Liver (tissue), 9 donors: Measurements from ENCODE around the gene CASTOR1. TPM values are rescaled to one million over a fixed set of nuclear protein-coding genes. Genes with fewer than 3 reads are reported as not detected.

ENCODE experiments used
- DNase-seq: peaks from one replicate; pipeline ENCODE4 v3.0.0-alpha.2; 2017; ENCODE audit warnings: low spot score
- H3K27ac ChIP-seq, 2 donors: one replicate each; pipeline ENCODE4 v1.7.0; 2013; ENCODE audit warnings: inconsistent platforms in 2 of 2, low read length in 2 of 2, control low read depth in 1 of 2, low read depth in 1 of 2, mild to moderate bottlenecking in 1 of 2
- H3K27me3 ChIP-seq, 4 donors: one replicate each; pipeline versions ENCODE4 v1.6.1 to v1.7.0; 2013; ENCODE audit warnings: low read length in 3 of 4, inconsistent platforms in 1 of 4, mild to moderate bottlenecking in 1 of 4, moderate library complexity in 1 of 4; ENCODE audit not compliant: control insufficient read depth in 4 of 4, insufficient read depth in 4 of 4
- H3K36me3 ChIP-seq, 4 donors: one replicate each; pipeline versions ENCODE4 v1.6.1 to v1.7.0; 2013; ENCODE audit warnings: low read length in 3 of 4, mild to moderate bottlenecking in 3 of 4, low read depth in 1 of 4, moderate library complexity in 1 of 4; ENCODE audit not compliant: control insufficient read depth in 4 of 4, insufficient read depth in 3 of 4
- H3K4me1 ChIP-seq, 4 donors: one replicate each; pipeline versions ENCODE4 v1.6.1 to v1.7.0; 2013; ENCODE audit warnings: low read length in 3 of 4, mild to moderate bottlenecking in 3 of 4, moderate library complexity in 1 of 4; ENCODE audit not compliant: control insufficient read depth in 4 of 4, insufficient read depth in 4 of 4
- H3K4me3 ChIP-seq, 3 donors: one replicate each; pipeline versions ENCODE4 v1.6.1 to v1.7.0; 2013; ENCODE audit warnings: low read length in 3 of 3, control low read depth in 1 of 3, low read depth in 1 of 3, mild to moderate bottlenecking in 1 of 3
- H3K9ac ChIP-seq, 2 donors: one replicate each; pipeline ENCODE4 v1.7.0; 2013; ENCODE audit warnings: low read length in 2 of 2, mild to moderate bottlenecking in 2 of 2, moderate library complexity in 2 of 2, control low read depth in 1 of 2, low read depth in 1 of 2
- H3K9me3 ChIP-seq, 4 donors: one replicate each; pipeline versions ENCODE4 v1.6.1 to v1.7.0; 2013; ENCODE audit warnings: low read length in 3 of 4; ENCODE audit not compliant: control insufficient read depth in 4 of 4
- EGR1 ChIP-seq, 2 donors: IDR thresholded peaks; 2 replicates each; pipeline ENCODE4 v1.6.1; 2016 to 2018; ENCODE audit warnings: antibody characterized with exemption in 2 of 2, low read depth in 2 of 2
- FOXA1 ChIP-seq: IDR thresholded peaks from 2 replicates; pipeline ENCODE4 v1.6.1; 2016; ENCODE audit warnings: antibody characterized with exemption
- GABPA ChIP-seq, 2 donors: IDR thresholded peaks in 1 of 2; conservative IDR thresholded peaks in 1 of 2; 2 replicates each; pipeline ENCODE4 v1.6.1; 2016; ENCODE audit warnings: antibody characterized with exemption in 2 of 2, mild to moderate bottlenecking in 1 of 2, moderate library complexity in 1 of 2
- HNF4G ChIP-seq: IDR thresholded peaks from 2 replicates; pipeline ENCODE4 v1.6.1; 2016; ENCODE audit warnings: antibody characterized with exemption
- JUND ChIP-seq, 2 donors: IDR thresholded peaks; 2 replicates each; pipeline ENCODE4 v1.6.1; 2016; ENCODE audit warnings: antibody characterized with exemption in 2 of 2
- NR2F2 ChIP-seq: IDR thresholded peaks from 2 replicates; pipeline ENCODE4 v1.6.1; 2016; ENCODE audit warnings: antibody characterized with exemption
- RXRA ChIP-seq, 2 donors: IDR thresholded peaks; 2 replicates each; pipeline ENCODE4 v1.6.1; 2017 to 2018; ENCODE audit warnings: antibody characterized with exemption in 2 of 2, mild to moderate bottlenecking in 1 of 2
- SP1 ChIP-seq: IDR thresholded peaks from 2 replicates; pipeline ENCODE4 v1.6.1; 2018; ENCODE audit warnings: antibody characterized with exemption, mild to moderate bottlenecking
- WGBS: extraction: QIAGEN DNeasy Blood & Tissue Kit; methylation state at CpG from one replicate; pipeline ENCODE4 v1.1.7; 2013; 5-methylcytosine and 5-hydroxymethylcytosine counted together
- polyA plus RNA-seq, 2 donors: library from polyadenylated mRNA; stranded (reverse) in 1 of 2; unstranded in 1 of 2; fragments of 200-250 nt in 1 of 2; fragments of >200 nt in 1 of 2; fragmentation: Nextera tagmentation in 1 of 2; extraction: Ambion mirVana in 1 of 2; gene quantifications; one replicate each; pipeline versions ENCODE4 v1.2.1 to v1.2.3, GENCODE V29; 2013 to 2015
- total RNA-seq, 2 donors: library from RNA; depleted of rRNA; stranded (reverse); fragments of >200 nt; gene quantifications; one replicate each; pipeline ENCODE4 v1.2.3, GENCODE V29; 2014
- TF ChIP-seq, protein P1 (sequence below): IDR thresholded peaks from 2 replicates; pipeline ENCODE4 v1.6.1; 2016; ENCODE audit warnings: antibody characterized with exemption
- TF ChIP-seq, protein P2 (sequence below): IDR thresholded peaks from 2 replicates; pipeline ENCODE4 v1.6.1; 2016; ENCODE audit warnings: antibody characterized with exemption, mild to moderate bottlenecking
- TF ChIP-seq, protein P3 (sequence below): IDR thresholded peaks from 2 replicates; pipeline ENCODE4 v1.6.1; 2016; ENCODE audit warnings: antibody characterized with exemption
- TF ChIP-seq, protein P4 (sequence below): fragments of 150-350 bp; IDR thresholded peaks from 2 replicates; pipeline ENCODE4 v1.5.1; 2017; ENCODE audit warnings: improper control_type of control experiment, low read depth, low read length; ENCODE audit not compliant: missing input control
- donor health status: healthy.
- donor health status: healthy.
- donor health status: healthy.
- donor health status: healthy.
- donor health status: healthy.

The CASTOR1 gene
- total and polyA plus RNA-seq, 4 donors = 1.8 to 5.4 (median 2.4) TPM

DNA sequence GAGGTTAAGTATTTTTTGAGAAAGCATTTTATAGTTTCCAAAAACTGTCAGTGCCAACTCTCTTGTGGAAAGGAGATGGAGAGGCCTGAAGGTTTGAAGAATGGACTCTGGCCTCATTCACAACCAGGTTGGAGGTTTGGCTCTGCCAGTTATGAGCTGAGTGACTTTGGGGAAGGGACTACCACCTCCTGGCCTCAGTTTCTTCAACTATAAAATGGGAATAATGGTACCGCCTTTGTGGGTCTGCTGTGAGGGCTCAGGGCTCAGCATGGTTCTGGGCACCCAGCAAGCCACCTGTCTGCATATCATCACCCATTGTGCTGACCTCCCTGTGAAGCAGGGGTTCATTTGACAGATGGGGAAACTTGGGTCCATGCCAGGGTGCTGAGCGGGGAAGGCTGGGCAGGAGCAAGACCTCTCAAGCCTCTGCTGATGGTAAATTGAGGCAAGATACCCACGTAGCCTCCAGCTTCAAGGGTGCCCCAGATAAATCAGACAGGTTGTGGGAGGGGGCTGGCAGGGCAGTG lies 39.2 kb downstream of the CASTOR1 start (continued):
- TF ChIP-seq, protein P1, sequence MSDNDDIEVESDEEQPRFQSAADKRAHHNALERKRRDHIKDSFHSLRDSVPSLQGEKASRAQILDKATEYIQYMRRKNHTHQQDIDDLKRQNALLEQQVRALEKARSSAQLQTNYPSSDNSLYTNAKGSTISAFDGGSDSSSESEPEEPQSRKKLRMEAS = no peak
- TF ChIP-seq SP1 = no peak

DNA sequence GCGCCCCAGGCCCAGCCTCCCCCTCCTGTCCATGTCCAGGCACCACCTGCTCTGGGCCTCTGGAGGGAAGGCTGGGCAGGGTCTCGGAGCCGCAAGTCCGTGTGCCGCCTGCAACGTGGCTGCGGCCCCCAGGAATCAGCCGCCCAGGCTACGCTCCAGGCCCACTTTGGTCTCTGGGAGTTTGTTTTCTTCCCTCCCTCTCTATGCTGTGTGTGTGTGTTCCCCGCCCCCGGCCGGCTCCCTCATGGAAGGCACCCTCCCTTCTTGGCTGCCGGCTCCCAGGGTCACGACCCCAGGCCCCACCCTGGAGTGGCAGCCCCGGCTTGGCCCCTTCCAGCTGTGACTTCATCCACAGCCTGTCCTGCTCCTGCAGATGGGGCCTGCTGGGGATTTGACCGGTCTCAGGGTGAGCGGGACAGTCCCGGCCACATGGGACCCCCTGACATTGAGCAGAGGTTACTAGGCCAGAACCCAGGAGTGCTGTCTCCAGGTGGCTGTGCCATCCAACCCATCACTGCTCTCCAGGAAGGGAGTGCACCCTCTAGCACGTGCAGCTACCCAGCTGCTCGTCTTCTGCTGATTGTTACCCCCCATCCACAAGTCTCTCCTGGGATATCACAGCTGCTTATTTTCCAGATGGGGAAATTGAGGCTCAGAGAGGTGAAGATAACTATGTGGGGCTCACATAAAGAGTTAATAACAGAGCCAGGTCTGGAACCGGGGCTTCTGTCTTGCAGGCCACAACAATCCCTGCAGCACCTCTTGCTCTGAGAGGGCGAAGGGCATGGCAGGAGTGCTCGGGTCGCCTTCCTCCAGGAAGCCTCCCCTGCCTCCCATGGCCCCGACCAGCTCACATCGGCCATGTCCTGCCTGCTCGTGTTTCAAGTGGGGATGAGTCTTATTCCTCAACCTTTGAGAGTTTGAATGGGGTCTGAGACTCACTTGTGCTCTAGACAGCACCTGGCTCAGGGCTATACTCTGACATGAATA lies 40.0 kb downstream of the CASTOR1 start:
- 78% methylated on average over 27 of the region's 27 CpGs for WGBS
- no peak overlapping the region for H3K4me3 ChIP-seq
- H3K9ac ChIP-seq = no peak overlapping the region
- TF ChIP-seq GABPA (IDR thresholded peaks at IDR 0.05 in 1 of 2, conservative IDR thresholded peaks at IDR 0.05 in 1 of 2) (no peak), JUND (IDR thresholded peaks at IDR 0.05) (no peak), HNF4G (no peak), FOXA1 (no peak), EGR1 (IDR thresholded peaks at IDR 0.05; ENCODE audit: low read depth in 2 of 2) (no peak), RXRA (IDR thresholded peaks at IDR 0.05) (no peak), SP1 (no peak), NR2F2 (no peak)
- TF ChIP-seq, protein P2, sequence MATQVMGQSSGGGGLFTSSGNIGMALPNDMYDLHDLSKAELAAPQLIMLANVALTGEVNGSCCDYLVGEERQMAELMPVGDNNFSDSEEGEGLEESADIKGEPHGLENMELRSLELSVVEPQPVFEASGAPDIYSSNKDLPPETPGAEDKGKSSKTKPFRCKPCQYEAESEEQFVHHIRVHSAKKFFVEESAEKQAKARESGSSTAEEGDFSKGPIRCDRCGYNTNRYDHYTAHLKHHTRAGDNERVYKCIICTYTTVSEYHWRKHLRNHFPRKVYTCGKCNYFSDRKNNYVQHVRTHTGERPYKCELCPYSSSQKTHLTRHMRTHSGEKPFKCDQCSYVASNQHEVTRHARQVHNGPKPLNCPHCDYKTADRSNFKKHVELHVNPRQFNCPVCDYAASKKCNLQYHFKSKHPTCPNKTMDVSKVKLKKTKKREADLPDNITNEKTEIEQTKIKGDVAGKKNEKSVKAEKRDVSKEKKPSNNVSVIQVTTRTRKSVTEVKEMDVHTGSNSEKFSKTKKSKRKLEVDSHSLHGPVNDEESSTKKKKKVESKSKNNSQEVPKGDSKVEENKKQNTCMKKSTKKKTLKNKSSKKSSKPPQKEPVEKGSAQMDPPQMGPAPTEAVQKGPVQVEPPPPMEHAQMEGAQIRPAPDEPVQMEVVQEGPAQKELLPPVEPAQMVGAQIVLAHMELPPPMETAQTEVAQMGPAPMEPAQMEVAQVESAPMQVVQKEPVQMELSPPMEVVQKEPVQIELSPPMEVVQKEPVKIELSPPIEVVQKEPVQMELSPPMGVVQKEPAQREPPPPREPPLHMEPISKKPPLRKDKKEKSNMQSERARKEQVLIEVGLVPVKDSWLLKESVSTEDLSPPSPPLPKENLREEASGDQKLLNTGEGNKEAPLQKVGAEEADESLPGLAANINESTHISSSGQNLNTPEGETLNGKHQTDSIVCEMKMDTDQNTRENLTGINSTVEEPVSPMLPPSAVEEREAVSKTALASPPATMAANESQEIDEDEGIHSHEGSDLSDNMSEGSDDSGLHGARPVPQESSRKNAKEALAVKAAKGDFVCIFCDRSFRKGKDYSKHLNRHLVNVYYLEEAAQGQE = no peak
- TF ChIP-seq, protein P1 = no peak
- TF ChIP-seq, protein P3, sequence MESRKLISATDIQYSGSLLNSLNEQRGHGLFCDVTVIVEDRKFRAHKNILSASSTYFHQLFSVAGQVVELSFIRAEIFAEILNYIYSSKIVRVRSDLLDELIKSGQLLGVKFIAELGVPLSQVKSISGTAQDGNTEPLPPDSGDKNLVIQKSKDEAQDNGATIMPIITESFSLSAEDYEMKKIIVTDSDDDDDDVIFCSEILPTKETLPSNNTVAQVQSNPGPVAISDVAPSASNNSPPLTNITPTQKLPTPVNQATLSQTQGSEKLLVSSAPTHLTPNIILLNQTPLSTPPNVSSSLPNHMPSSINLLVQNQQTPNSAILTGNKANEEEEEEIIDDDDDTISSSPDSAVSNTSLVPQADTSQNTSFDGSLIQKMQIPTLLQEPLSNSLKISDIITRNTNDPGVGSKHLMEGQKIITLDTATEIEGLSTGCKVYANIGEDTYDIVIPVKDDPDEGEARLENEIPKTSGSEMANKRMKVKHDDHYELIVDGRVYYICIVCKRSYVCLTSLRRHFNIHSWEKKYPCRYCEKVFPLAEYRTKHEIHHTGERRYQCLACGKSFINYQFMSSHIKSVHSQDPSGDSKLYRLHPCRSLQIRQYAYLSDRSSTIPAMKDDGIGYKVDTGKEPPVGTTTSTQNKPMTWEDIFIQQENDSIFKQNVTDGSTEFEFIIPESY = no peak
- TF ChIP-seq, protein P4, sequence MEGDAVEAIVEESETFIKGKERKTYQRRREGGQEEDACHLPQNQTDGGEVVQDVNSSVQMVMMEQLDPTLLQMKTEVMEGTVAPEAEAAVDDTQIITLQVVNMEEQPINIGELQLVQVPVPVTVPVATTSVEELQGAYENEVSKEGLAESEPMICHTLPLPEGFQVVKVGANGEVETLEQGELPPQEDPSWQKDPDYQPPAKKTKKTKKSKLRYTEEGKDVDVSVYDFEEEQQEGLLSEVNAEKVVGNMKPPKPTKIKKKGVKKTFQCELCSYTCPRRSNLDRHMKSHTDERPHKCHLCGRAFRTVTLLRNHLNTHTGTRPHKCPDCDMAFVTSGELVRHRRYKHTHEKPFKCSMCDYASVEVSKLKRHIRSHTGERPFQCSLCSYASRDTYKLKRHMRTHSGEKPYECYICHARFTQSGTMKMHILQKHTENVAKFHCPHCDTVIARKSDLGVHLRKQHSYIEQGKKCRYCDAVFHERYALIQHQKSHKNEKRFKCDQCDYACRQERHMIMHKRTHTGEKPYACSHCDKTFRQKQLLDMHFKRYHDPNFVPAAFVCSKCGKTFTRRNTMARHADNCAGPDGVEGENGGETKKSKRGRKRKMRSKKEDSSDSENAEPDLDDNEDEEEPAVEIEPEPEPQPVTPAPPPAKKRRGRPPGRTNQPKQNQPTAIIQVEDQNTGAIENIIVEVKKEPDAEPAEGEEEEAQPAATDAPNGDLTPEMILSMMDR = no peak
- H3K36me3 ChIP-seq = no peaks in the 10 kb centered on the region
- H3K27me3 ChIP-seq = peaks cover 0 to 7% (median 2%) of the 10 kb centered on the region in 4 donors
- no peaks in the 10 kb centered on the region for H3K9me3 ChIP-seq
- no peak overlapping the region for H3K27ac ChIP-seq
- peaks cover 5 to 23% (median 13%) of the 10 kb centered on the region in 4 donors for H3K4me1 ChIP-seq
- no peak for DNase-seq
